GM21529 (cell line): Measurements from ENCODE around the gene SPINK8.
"Not testable (repeated sequence)": the region's sequence is repeated elsewhere in the genome, so short reads cannot be mapped to it uniquely, and the experiment has no call there.

Experiments used
- ATAC-seq: cut with Tn5 transposase; IDR thresholded peaks from one replicate; pipeline ENCODE4 v1.9.1; 2021; ENCODE audit not compliant: unreplicated experiment

SPINK8 gene

DNA sequence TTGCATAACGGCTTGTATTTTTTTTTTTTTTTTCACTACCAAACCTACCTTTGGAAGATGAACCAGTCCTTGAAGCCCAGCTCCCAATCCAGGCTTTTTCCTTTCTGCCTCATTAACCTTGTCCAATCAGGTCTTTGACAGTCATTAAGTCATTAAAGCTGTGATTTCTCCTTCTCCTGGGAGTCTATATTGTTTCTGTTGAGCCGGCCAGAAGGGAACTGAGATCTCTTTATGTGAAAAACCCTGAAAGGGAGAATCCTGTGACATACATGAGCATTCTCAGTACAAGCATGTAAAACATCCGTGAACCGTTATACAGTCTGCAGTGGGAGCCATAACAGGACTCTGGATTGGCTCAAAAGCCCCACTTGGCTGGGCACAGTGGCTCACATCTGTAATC, 52.6 kb downstream of the SPINK8 start:
- ATAC-seq: no peak

DNA sequence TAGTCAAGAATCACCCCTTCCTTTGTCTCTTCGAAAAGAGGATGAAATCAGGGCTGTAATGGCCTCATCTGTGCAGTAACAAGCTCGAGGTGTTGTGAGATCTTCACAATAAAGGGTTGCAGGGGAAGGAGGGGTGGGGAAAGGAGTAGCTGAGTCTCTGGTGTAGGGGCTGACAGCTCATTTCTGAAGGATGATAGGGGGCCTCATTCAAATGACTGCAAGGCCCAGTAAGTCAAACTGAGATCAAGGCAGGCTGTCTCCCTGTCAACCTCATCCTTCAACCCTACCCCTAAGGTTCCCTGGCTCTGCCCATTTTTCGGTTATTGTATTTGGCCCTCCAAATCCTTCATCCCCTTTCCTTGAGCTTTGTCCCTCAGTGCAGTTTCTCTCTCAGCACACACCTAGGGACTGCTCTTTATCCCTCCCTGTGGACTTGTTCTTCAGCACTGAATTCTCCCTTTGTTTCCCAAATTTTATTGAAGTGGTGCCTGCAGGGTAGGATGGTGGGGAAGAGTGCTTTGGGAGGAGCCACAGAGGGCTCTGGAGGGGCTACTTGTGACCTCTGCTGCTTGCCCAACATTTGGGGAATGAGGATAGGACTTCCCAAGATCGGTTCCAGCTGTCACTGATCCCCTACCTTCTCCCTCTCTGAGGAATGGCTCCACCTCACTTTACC, 54.4 kb downstream of the SPINK8 start:
- no peak for ATAC-seq

DNA sequence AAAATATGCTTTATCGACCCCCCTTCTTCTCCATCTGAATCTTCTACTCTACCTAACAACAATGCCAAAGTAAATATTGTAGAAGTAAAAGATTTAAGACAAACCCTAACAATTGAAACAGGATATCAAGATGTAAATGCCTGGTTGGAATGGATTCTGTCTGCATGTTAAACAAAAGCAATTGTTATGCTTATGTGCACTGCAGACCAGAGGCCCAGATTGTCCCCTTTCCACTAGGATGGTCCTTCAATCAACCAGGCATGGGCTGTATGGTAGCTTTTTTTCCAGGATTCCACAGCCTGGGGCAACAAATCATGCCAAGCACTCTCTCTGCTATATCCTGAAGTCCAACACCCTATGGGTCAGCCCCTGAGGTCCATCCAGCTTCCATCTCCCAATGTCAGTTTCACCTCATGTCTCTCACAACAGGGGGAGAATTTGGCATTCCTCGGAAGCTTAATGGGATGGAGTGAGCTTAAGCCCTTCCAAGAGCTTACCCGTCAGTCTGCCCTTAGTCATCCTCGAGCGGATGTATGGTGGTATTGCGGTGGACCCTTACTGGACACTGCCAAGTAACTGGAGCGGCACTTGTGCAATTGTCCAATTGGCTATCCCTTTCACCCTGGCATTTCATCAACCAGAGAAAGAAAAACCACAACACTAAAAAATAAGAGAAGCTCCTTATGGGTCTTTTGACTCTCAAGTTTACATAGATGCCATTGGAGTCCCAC, 56.4 kb downstream of the SPINK8 start:
- ATAC-seq: no peak

DNA sequence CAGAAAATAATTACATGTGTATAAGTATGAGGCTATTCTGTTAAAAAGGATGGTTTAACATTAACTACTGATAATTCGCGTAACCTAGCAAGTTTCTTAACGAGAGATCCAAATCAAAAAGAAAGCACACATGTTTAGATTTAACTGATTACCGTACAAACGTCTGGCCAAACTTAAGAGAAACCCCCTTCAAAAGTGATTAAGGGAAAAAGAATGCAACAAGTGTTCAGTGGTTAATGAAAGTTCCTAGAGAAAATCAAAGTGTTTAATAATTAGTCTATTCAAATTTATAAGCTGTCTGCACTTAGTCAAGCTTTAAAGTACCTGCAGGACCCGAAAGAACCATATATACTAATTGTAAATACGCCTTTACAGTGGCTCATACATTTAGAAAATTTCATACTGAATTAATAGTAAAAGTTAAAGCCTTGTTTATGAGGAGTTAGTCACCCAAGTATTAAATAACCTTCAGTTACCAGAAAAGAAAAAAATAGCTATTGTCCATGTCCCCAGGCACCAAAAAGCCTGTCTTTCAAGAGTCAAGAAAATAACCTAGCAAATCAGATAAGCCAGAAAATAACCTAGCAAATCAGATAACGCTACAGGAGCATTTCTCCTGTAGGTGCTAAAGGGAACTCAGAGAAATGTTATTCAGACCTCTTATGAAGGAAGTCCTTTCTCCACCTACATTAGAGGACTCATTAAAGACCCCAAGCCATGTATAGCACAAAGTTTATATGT, 58.0 kb downstream of the SPINK8 start:
- ATAC-seq: no peak

DNA sequence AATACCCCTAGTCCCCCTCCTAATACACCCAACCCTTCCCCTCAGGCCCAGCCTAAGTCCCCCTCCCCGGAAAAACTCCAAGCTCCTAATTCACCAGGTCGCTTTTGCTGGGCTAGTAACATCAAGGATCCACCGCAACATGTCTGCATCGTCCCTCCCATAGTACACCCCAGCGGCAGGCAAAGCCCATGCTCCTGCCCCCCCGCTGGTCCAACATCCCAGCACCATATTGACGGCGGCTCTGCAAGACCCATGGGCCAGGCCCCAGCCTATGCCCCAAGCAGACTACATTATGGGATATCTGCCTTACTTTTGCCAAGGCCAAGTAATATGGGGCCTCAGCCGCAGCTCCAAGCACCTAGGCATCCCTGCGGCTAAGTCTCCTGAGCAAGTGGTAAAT, 59.0 kb downstream of the SPINK8 start:
- no peak for ATAC-seq

DNA sequence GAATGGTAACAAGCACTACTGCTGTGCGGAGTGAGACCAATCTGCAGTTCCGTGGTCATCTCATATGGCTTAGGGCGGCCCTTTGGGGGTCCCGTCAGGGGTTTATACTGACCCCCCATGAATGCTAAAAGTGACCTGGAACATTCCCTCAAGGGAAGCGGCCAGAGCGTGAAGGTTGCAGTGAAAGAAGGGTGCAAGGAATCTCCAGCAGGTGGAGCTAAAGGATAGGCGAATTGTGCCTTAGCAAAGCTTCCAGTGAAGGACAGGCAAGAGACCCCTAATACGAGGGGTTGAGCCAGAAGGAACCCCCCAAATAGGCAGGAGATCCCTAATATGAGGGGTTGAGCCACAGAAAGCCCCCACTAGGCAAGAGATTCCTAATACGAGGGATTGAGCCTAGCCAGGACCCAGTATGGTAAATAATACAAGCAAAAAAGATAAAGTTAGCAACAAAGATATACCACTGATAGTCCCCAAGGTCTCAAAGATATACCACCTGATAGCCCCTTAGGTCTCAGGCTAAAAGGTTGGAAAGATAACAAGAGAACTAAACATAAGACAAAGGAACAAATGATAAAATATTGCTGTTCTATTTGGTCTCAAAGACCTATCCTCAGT, 59.8 kb downstream of the SPINK8 start:
- no peak for ATAC-seq

DNA sequence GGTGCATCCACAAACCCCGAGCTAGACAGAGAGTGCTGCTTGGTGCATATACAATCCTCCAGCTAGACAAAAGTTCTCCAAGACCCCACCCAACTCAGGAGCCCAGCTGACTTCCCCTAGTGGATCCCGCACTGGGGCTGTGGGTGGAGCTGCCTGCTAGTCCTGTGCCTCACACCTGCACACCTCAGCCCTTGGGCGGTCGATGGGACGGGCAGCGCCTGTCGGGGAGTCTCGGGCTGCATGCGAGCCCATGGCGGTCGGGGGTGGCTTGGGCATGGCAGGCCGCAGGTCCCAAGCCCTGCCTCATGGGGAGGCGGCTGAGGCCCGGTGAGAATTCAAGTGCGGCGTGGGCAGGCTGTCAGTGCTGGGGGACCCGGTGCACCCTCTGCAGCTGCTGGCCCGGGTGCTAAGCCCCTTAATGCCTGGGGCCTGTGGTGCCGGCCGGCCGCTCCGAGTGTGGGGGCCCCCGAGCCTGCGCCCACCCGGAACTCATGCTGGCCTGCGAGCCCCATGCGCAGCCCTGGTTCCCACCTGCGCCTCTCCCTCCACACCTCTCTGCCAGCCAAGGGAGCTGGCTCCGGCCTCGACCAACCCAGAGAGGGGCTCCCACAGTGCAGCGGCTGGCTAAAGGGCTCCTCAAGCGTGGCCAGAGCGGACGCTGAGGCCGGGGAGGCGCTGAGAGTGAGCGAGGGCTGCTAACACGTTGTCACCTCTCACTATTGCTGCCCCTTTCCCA, 61.5 kb downstream of the SPINK8 start:
- no peak for ATAC-seq

DNA sequence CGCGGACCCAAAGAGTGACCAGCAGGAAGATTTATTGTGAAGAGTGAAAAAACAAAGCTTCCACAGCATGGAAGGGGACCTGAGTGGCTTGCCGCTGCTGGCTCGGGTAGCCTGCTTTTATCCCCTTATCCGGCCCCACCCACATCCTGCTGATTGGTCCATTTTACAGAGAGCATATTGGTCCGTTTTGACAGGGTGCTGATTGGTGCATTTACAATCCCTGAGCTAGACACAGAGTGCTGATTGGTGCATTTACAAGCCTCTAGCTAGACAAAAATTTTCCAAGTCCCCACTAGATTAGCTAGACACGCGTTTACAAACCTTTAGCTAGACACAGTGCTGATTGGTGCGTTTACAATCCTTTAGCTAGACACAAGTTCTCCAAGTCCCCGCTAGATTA, 62.2 kb downstream of the SPINK8 start:
- not testable (repeated sequence) for ATAC-seq

DNA sequence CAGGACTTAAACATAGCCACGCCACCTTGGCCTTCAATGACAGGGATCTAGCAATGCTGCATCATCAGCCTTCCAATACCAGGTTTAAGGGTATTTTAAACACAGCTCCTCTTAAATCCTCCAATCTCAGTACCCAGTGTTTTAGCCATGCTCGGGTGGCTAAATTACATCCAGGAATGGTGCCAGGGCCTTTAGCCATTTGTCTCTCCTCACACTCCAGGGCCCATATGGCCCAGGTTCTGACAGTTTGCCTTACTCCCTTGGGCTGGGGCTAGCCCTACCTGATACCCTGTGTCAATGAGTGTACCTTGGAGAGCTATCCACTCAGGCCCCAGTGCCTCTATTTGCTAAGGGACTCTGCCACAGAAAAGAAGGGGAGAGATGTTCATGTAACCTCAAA, 63.2 kb downstream of the SPINK8 start:
- ATAC-seq: no peak

DNA sequence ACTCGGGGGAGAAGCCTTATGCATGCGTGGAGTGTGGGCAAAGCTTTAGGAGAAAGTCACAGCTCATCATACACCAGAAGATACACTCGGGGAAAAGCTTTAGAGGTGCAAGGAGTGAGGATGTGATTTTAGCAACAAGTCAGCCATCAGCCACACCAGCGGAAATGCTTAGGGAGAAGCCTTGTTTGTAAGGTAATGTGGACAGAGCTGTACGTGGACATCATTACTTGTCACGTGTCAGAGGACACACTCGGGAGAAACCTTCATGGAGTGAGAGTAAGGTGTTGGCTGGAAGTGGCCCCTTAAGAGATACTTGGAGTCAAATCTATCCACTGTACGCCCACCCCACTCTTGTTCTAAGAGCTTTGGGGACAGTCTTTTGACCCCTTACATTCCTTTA, 63.9 kb downstream of the SPINK8 start:
- ATAC-seq: no peak

DNA sequence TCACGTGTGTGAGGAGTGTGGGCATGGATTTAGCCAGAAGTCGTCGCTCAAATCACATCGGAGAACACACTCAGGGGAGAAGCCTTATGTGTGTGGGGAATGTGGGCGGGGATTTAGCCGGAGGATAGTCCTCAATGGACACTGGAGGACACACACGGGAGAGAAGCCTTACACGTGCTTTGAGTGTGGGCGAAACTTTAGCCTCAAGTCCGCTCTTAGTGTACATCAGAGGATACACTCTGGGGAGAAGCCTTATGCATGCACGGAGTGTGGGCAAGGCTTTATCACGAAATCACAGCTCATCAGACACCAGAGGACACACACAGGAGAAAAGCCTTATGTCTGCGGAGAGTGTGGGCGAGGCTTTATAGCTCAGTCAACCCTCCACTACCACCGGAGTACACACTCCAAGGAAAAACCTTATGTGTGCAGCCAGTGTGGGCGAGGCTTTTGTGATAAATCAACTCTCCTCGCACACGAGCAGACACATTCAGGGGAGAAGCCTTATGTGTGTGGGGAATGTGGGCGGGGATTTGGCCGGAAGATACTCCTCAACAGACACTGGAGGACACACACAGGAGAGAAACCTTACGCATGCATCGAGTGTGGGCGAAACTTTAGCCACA, 64.4 kb downstream of the SPINK8 start:
- ATAC-seq: no peak

DNA sequence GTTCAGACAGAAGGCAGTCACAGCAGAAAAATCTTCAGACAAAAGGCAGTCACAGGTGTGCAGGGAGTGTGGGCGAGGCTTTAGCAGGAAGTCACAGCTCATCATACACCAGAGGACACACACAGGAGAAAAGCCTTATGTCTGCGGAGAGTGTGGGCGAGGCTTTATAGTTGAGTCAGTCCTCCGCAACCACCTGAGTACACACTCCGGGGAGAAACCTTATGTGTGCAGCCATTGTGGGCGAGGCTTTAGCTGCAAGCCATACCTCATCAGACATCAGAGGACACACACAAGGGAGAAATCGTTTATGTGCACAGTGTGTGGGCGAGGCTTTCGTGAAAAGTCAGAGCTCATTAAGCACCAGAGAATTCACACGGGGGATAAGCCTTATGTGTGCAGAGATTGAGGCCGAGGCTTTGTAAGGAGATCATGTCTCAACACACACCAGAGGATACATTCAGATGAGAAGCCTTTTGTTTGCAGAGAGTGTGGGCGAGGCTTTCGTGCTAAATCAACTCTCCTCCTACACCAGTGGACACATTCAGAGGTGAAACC, 65.0 kb downstream of the SPINK8 start:
- no peak for ATAC-seq

DNA sequence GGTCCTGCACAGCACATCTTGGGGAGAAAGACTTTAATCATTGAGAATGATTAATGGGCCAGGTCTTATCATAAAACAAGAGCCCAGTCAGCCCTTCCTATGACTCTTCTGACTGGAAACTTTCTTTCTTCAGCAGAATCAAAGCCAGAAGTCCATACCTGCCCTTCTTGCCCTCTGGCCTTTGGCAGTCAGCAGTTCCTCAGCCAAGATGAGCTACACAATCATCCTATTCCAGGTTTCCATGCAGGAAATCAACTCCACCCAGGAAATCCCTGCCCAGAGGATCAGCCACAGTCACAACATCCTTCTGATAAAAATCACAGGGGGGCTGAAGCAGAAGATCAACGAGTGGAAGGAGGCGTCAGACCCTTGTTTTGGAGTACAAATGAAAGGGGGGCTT, 65.7 kb downstream of the SPINK8 start:
- no peak for ATAC-seq

DNA sequence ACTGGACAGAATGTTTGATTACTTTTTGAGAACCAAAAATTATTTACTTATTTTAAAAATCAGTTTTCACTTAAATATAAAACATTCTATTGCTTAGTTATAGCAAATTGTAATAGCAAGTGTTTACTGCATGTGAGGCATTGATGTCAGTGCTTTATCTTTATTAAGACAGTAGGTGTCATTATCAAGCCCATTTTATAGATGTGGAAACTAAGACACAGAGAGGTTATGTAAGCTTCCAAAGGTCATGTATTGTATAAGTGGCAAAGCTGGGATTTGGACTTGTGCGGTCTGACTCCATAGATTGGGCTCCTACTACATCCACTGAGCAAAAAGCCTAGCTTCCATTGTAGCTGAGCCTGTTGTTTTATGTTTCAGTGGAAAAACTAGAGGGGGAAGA, 74.9 kb downstream of the SPINK8 start:
- ATAC-seq: no peak
